GM12891 (cell line): ENCODE measurements around the gene GYPE.
"Not testable (repeated sequence)": the region's sequence is repeated elsewhere in the genome, so short reads cannot be mapped to it uniquely, and the experiment has no call there.

Experiments
- POLR2A ChIP-seq: IDR thresholded peaks from 2 replicates; pipeline ENCODE4 v1.6.1; 2011; ENCODE audit warnings: low read depth, low read length, control low read depth
- POLR2AphosphoS5 ChIP-seq: IDR thresholded peaks from 2 replicates; pipeline ENCODE4 v1.6.1; 2011; ENCODE audit warnings: low read depth, low read length, control low read depth

GRCh38 chr4:143905440-143905839 lies at the start of gene GYPE:
- TF ChIP-seq POLR2AphosphoS5, POLR2A: not testable (repeated sequence)
